GM12801 (cell line): ENCODE results near the gene ALG6.

Experiments
- TF ChIP-seq, protein P1 (sequence below): IDR thresholded peaks from one replicate; pipeline ENCODE4 v1.5.1; 2011; ENCODE audit warnings: control low read depth; ENCODE audit not compliant: insufficient read length; ENCODE audit errors: extremely low read depth

The ALG6 gene

GRCh38 chr1:63342402-63342801 lies 25.0 kb upstream of the ALG6 start:
- TF ChIP-seq, protein P1, sequence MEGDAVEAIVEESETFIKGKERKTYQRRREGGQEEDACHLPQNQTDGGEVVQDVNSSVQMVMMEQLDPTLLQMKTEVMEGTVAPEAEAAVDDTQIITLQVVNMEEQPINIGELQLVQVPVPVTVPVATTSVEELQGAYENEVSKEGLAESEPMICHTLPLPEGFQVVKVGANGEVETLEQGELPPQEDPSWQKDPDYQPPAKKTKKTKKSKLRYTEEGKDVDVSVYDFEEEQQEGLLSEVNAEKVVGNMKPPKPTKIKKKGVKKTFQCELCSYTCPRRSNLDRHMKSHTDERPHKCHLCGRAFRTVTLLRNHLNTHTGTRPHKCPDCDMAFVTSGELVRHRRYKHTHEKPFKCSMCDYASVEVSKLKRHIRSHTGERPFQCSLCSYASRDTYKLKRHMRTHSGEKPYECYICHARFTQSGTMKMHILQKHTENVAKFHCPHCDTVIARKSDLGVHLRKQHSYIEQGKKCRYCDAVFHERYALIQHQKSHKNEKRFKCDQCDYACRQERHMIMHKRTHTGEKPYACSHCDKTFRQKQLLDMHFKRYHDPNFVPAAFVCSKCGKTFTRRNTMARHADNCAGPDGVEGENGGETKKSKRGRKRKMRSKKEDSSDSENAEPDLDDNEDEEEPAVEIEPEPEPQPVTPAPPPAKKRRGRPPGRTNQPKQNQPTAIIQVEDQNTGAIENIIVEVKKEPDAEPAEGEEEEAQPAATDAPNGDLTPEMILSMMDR = no peak

DNA sequence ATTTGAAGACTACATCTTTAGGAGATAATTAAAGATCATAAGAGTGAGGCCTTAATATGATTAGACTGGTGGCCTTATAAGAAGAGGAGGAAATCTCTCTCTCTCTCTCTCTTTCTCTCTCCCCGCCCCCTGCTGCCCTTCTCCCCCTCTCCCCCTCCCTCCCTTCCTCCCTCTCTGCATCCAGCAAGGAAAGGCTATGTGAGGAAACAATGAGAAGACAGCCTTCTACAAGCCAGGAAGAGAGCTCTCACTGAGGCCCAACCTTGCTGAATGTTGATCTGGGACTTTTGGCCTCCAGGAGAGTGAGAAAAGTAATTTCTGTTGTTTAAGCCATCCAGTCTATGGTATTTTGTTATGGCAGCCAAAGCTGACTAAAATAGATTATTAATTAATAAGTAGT lies 23.5 kb upstream of the ALG6 start:
- TF ChIP-seq, protein P1 = no peak

DNA sequence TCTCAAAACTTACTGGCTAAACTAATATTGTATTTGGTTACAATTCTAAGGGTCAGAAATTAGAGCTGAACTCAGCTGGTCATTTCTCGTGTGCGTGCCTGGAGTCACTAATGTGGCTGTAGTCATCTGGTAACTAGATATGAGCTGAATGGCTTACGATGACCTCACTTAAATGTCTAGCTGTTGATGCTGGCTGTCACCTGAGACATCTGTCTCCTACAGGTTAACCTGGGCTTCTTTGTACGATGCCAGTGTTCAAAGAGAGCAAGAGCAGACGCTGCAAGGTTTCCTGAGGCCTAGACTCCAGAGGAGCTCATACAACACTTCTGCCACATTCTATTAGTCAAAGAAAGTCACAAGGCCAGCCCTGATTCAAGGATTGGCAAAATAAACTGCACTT lies 17.1 kb upstream of the ALG6 start:
- TF ChIP-seq, protein P1 = no peak

DNA sequence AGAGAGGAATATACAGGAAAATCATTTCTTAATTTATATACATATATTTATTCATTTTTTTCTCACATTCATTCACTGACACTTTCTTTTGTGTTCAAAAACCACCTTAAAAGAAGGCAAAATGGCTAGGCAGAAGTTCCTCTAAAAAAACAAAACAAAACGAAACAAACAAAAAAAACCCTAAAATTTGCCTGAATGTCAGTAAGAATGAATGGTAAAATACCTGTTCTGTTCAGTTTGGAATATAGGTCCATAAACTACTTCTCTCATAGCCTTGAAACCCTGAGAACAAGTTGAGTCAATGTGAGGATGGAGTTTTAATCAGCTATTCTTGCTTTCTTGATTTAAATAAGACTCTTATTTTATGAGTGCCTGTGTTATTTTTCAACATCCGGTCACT lies 14.7 kb upstream of the ALG6 start:
- TF ChIP-seq, protein P1 = no peak

- TF ChIP-seq, protein P1 = no peak
These were observed 7.9 kb upstream of the ALG6 start for GRCh38 chr1:63359561-63359960.

- TF ChIP-seq, protein P1 = no peak
These were observed 5.4 kb upstream of the ALG6 start for GRCh38 chr1:63362073-63362472.

- TF ChIP-seq, protein P1 = no peak
These were observed 4.8 kb upstream of the ALG6 start for GRCh38 chr1:63362578-63362977.

DNA sequence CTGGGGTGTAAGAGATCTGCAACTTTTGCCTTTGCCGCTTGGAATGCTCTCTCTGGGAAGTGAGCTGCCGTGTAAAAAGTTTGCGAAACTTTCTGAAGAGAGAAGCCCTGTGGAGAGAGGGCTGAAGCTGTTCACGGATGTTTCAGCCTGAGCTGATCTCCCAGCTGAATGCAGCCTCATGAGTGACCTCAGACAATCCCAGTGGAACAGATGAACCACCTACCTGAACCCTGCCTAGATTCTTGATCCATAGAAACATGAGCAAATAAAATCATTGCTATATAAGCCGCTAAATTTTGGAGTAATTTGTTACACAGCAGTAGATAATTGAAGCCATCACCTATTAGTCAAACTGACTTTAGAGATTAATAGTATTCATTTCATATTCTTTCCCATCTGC lies 4.4 kb upstream of the ALG6 start:
- TF ChIP-seq, protein P1 = no peak
